Brain microvascular endothelial cell (primary cell): ENCODE measurements around the gene LCN12.

Experiments
- DNase-seq: peaks from one replicate; pipeline ENCODE4 v3.0.0-alpha.2; 2020
- H3K27ac ChIP-seq: fragments of 250-450 bp; sonication (Bioruptor Pico); 2 replicates; pipeline ENCODE4 v1.5.1; 2020; ENCODE audit warnings: mild to moderate bottlenecking, moderate library complexity
- H3K27me3 ChIP-seq: fragments of 250-450 bp; sonication (Bioruptor Pico); replicated peaks from 2 replicates; pipeline ENCODE4 v1.5.1; 2020; ENCODE audit warnings: mild to moderate bottlenecking
- H3K36me3 ChIP-seq: fragments of 250-450 bp; sonication (Bioruptor Pico); replicated peaks from 2 replicates; pipeline ENCODE4 v1.5.1; 2020; ENCODE audit warnings: mild to moderate bottlenecking
- H3K4me3 ChIP-seq: 2 replicates; pipeline ENCODE4 v1.5.1; 2011; ENCODE audit warnings: low read depth, mild to moderate bottlenecking, control low read depth, low read length, moderate library complexity
- CTCF ChIP-seq: IDR thresholded peaks from 2 replicates; pipeline ENCODE4 v1.5.1; 2011; ENCODE audit warnings: low read depth, mild to moderate bottlenecking, moderate library complexity, low read length, control low read depth, inconsistent platforms; ENCODE audit errors: missing control alignments
- in situ Hi-C: cut with HindIII; loops from 2 replicates; pipeline ENCODE4 v1.10.0; 2017; ENCODE audit warnings: low sequenced_read_pairs, low pct_ligation_motif_present

The LCN12 gene

GRCh38 chr9:136930014-136930413 lies 22.1 kb upstream of the LCN12 start:
- no peaks in the 10 kb centered on the region for H3K27me3 ChIP-seq
- no peak for TF ChIP-seq CTCF
- no peak overlapping the region for H3K27ac ChIP-seq
- in situ Hi-C loops = loop anchor here (25.0 kb wide), 1 partner anchor 107 kb away; the partner anchor contains the start of genes ABCA2, FUT7 and NPDC1
- H3K4me3 ChIP-seq = no peak overlapping the region
- no peak for DNase-seq
- peaks cover 8% of the 10 kb centered on the region for H3K36me3 ChIP-seq

GRCh38 chr9:136931611-136932130 lies 20.4 kb upstream of the LCN12 start:
- in situ Hi-C loops = loop anchor here (25.0 kb wide), 1 partner anchor 106 kb away; the partner anchor contains the start of genes ABCA2, FUT7 and NPDC1
- H3K27ac ChIP-seq = no peak overlapping the region
- peaks cover under 1% of the 10 kb centered on the region for H3K36me3 ChIP-seq
- no peak for TF ChIP-seq CTCF
- no peak overlapping the region for H3K4me3 ChIP-seq
- DNase-seq = no peak
- H3K27me3 ChIP-seq = no peaks in the 10 kb centered on the region

GRCh38 chr9:136934277-136934676 lies 17.8 kb upstream of the LCN12 start:
- no peak for TF ChIP-seq CTCF
- in situ Hi-C loops = loop anchor here (25.0 kb wide), 1 partner anchor 103 kb away; the partner anchor contains the start of genes ABCA2, FUT7 and NPDC1
- Histone ChIP-seq H3K27ac (no peak overlapping the region), H3K4me3 (no peak overlapping the region), H3K36me3 (peaks cover 5% of the 10 kb centered on the region), H3K27me3 (no peaks in the 10 kb centered on the region)
- no peak for DNase-seq

GRCh38 chr9:136935651-136936050 lies 16.4 kb upstream of the LCN12 start:
- H3K27me3 ChIP-seq = no peaks in the 10 kb centered on the region
- H3K36me3 ChIP-seq = peaks cover 18% of the 10 kb centered on the region
- no peak for DNase-seq
- in situ Hi-C loops = loop anchor here (25.0 kb wide), 1 partner anchor 102 kb away; the partner anchor contains the start of genes ABCA2, FUT7 and NPDC1
- no peak overlapping the region for H3K4me3 ChIP-seq
- H3K27ac ChIP-seq = no peak overlapping the region
- TF ChIP-seq CTCF = no peak

GRCh38 chr9:136936645-136937170 lies 15.4 kb upstream of the LCN12 start:
- Histone ChIP-seq H3K27me3 (no peaks in the 10 kb centered on the region), H3K27ac (no peak overlapping the region), H3K4me3 (no peak overlapping the region), H3K36me3 (peaks cover 29% of the 10 kb centered on the region)
- in situ Hi-C loops = loop anchor here (25.0 kb wide), 1 partner anchor 101 kb away; the partner anchor contains the start of genes ABCA2, FUT7 and NPDC1
- DNase-seq = no peak
- TF ChIP-seq CTCF = no peak
